ENCODE measurements around the gene R3HDM2.
"Not testable (repeated sequence)": the region's sequence is repeated elsewhere in the genome, so short reads cannot be mapped to it uniquely, and the experiment has no call there.

Gene R3HDM2

DNA sequence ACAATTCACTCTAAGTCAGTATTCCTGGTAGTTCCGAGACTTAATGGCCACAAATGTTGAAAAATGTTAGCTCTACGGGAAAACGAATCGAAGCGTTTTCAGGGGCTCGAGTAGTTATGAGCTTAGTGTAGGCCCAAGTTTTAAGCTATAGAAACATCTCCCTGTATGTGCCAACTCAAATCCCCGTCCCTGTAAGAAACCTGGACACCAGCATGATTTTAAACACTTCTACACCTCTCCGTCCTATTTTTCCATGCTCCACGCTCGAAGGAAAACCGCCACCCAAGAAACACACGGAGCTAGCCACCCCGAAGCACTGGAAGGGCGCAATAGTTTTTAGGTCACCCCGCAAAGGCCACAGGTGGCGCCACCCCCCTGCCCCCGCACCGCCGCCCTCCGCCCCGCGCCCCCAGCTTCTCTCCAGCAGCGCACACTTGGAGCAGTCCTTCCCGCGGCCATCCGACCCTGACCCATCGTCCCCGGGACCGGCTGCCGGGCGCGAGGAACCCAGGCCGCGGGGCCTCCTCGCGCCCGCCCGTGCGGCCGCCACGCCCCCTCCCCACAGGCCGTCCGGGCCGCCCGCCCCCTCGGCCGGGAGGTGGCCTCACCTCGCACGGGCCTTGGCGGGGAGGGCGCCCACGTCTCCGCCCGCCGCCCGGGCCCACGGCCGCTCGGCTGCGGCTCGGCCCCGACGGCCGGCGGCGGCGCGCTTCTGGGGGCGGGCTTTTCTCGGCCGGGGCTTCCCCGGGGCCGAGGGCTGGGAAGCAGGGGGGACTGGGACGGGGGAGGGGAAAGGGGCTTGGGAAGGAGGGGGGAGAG lies 522 bp downstream of the R3HDM2 start:
- WGBS, 2 donors (ENCODE audit: extremely low coverage in 2 of 2, insufficient read length in 2 of 2, insufficient replicate concordance in 1 of 2): no CpG with 5 or more reads among the region's 74 CpGs
- H3K9me3 ChIP-seq (replicated peaks in 1 of 2; ENCODE audit: control insufficient read depth in 2 of 2, insufficient read depth in 1 of 2, low read depth in 1 of 2, low read length in 2 of 2): no peaks in the 10 kb centered on the region
- H4K8ac ChIP-seq (ENCODE audit: low read depth, low read length): no peak overlapping the region
- H3K4ac ChIP-seq (ENCODE audit: low read length): no peak overlapping the region
- H3K4me2 ChIP-seq (ENCODE audit: insufficient read depth, low read length, poor library complexity, severe bottlenecking): peak overlapping the region; percentile 66
- peaks cover 0 to 5% of the 10 kb centered on the region in 2 donors for H3K36me3 ChIP-seq (replicated peaks in 1 of 2; ENCODE audit: control insufficient read depth in 2 of 2, insufficient read depth in 2 of 2, low read length in 2 of 2)
- no peaks in the 10 kb centered on the region for H3K27me3 ChIP-seq (ENCODE audit: control insufficient read depth in 3 of 3, insufficient read depth in 3 of 3, low read depth in 1 of 3, low read length in 3 of 3)
- H3K4me3 ChIP-seq (ENCODE audit: low read length in 2 of 2): peak overlapping the region; percentile 57 to 77
- H3K9ac ChIP-seq (ENCODE audit: low read depth, low read length, poor library complexity): peak overlapping the region; percentile 60
- no peak overlapping the region for H2AK5ac ChIP-seq (ENCODE audit: low read depth, low read length)
- no peak overlapping the region for H4K91ac ChIP-seq (ENCODE audit: low read depth, low read length, poor library complexity)
- DNase-seq (ENCODE audit: low spot score): peak; percentile 31
- no peak overlapping the region for H2BK120ac ChIP-seq (ENCODE audit: low read depth, low read length)
- H3K14ac ChIP-seq (ENCODE audit: low read length): no peak overlapping the region
- H2AFZ ChIP-seq (ENCODE audit: low read length): peak overlapping the region; percentile 80
- H3K4me1 ChIP-seq (ENCODE audit: control insufficient read depth in 2 of 2, insufficient read depth in 1 of 2, low read depth in 1 of 2, low read length in 2 of 2): peaks cover 0 to 3% of the 10 kb centered on the region in 2 donors
- H2BK12ac ChIP-seq (ENCODE audit: low read length): no peak overlapping the region
- no peaks in the 10 kb centered on the region for H3K79me1 ChIP-seq (ENCODE audit: low read depth, low read length)
- H3K27ac ChIP-seq (replicated peaks; ENCODE audit: low read length): peak overlapping the region; percentile 72
- peak overlapping the region; percentile 71 for H3K18ac ChIP-seq (ENCODE audit: low read length)
- no peak overlapping the region for H2BK15ac ChIP-seq (ENCODE audit: low read length)
- H2BK5ac ChIP-seq (ENCODE audit: low read length): no peak overlapping the region
- no peak overlapping the region for H3K23ac ChIP-seq (ENCODE audit: low read depth, low read length, poor library complexity)

DNA sequence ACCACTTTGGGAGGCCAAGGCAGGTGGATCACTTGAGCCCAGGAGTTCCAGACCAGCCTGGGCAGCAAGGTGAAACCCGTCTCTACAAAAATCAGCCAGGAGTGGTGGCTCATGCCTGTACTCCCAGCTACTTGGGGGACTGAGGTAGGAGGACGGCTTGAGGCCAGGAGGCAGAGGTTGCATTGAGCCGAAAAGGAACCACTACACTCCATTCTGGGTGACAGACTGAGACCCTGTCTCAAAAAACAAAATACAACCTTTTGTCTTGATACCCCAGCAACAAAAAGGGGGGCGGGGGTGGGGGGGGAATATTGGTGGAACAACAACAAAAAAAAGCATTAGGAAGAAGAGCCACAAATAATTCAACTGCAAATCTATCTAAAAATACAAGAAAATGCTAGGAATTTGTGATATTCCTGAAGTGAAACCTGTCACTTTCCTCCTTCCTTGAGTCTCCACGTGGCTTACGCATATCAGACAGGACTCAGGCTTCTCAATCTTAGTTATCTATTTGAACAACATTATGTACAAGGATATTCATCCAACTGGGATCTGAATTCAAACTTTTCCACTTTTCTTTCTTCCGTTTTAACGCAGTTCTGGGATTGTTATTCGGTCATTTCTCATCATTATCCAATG lies 1.3 kb downstream of the R3HDM2 start:
- Histone ChIP-seq H2BK5ac (ENCODE audit: low read length) (no peak overlapping the region), H3K27me3 (ENCODE audit: control insufficient read depth in 3 of 3, insufficient read depth in 3 of 3, low read depth in 1 of 3, low read length in 3 of 3) (no peaks in the 10 kb centered on the region), H2AFZ (ENCODE audit: low read length) (peak overlapping the region; percentile 80), H3K9ac (ENCODE audit: low read depth, low read length, poor library complexity) (peak overlapping the region; percentile 70), H3K27ac (replicated peaks; ENCODE audit: low read length) (no peak overlapping the region), H2AK5ac (ENCODE audit: low read depth, low read length) (peak overlapping the region; percentile 37), H2BK120ac (ENCODE audit: low read depth, low read length) (no peak overlapping the region), H3K23ac (ENCODE audit: low read depth, low read length, poor library complexity) (no peak overlapping the region), H3K36me3 (replicated peaks in 1 of 2; ENCODE audit: control insufficient read depth in 2 of 2, insufficient read depth in 2 of 2, low read length in 2 of 2) (peaks cover 0 to 9% of the 10 kb centered on the region in 2 donors), H4K91ac (ENCODE audit: low read depth, low read length, poor library complexity) (no peak overlapping the region), H3K9me3 (replicated peaks in 1 of 2; ENCODE audit: control insufficient read depth in 2 of 2, insufficient read depth in 1 of 2, low read depth in 1 of 2, low read length in 2 of 2) (no peaks in the 10 kb centered on the region), H2BK15ac (ENCODE audit: low read length) (no peak overlapping the region), H3K79me1 (ENCODE audit: low read depth, low read length) (no peaks in the 10 kb centered on the region), H3K4me2 (ENCODE audit: insufficient read depth, low read length, poor library complexity, severe bottlenecking) (peak overlapping the region; percentile 66), H2BK12ac (ENCODE audit: low read length) (no peak overlapping the region), H3K4me1 (ENCODE audit: control insufficient read depth in 2 of 2, insufficient read depth in 1 of 2, low read depth in 1 of 2, low read length in 2 of 2) (peaks cover 0 to 3% of the 10 kb centered on the region in 2 donors), H3K4me3 (ENCODE audit: low read length in 2 of 2) (peak overlapping the region; percentile 57 to 77), H3K14ac (ENCODE audit: low read length) (no peak overlapping the region), H3K18ac (ENCODE audit: low read length) (peak overlapping the region; percentile 13), H4K8ac (ENCODE audit: low read depth, low read length) (no peak overlapping the region), H3K4ac (ENCODE audit: low read length) (peak overlapping the region; percentile 53)
- DNase-seq (ENCODE audit: low spot score): no peak
- no CpG with 5 or more reads among the region's 9 CpGs for WGBS, 2 donors (ENCODE audit: extremely low coverage in 2 of 2, insufficient read length in 2 of 2, insufficient replicate concordance in 1 of 2)

DNA sequence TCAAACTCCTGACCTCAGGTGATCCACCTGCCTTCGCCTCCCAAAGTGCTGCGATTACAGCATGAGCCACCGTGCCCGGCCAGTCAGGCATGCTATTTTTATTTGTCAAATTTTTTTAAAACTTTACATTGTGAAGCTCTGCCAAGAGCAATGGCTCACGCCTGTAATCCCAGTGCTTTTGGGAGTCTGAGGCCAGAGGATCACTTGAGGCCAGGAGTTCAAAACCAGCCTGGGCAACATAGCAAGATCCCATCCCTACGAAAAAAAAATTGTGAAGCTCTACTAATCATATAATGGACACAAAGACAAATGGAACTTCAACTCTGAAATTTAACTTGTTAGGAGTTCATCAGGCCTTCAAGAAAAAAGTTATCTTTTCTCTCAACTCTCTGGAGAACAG lies 1.9 kb downstream of the R3HDM2 start:
- no peak overlapping the region for H3K4me2 ChIP-seq (ENCODE audit: insufficient read depth, low read length, poor library complexity, severe bottlenecking)
- H4K8ac ChIP-seq (ENCODE audit: low read depth, low read length): no peak overlapping the region
- H3K36me3 ChIP-seq (replicated peaks in 1 of 2; ENCODE audit: control insufficient read depth in 2 of 2, insufficient read depth in 2 of 2, low read length in 2 of 2): peaks cover 0 to 15% of the 10 kb centered on the region in 2 donors
- H3K14ac ChIP-seq (ENCODE audit: low read length): no peak overlapping the region
- no CpG with 5 or more reads among the region's 6 CpGs for WGBS, 2 donors (ENCODE audit: extremely low coverage in 2 of 2, insufficient read length in 2 of 2, insufficient replicate concordance in 1 of 2)
- no peak overlapping the region for H2BK5ac ChIP-seq (ENCODE audit: low read length)
- no peaks in the 10 kb centered on the region for H3K79me1 ChIP-seq (ENCODE audit: low read depth, low read length)
- no peak overlapping the region for H2AK5ac ChIP-seq (ENCODE audit: low read depth, low read length)
- no peak overlapping the region for H3K23ac ChIP-seq (ENCODE audit: low read depth, low read length, poor library complexity)
- H3K18ac ChIP-seq (ENCODE audit: low read length): no peak overlapping the region
- DNase-seq (ENCODE audit: low spot score): no peak
- H3K4ac ChIP-seq (ENCODE audit: low read length): no peak overlapping the region
- H2BK120ac ChIP-seq (ENCODE audit: low read depth, low read length): no peak overlapping the region
- no peaks in the 10 kb centered on the region for H3K27me3 ChIP-seq (ENCODE audit: control insufficient read depth in 3 of 3, insufficient read depth in 3 of 3, low read depth in 1 of 3, low read length in 3 of 3)
- no peak overlapping the region for H3K9ac ChIP-seq (ENCODE audit: low read depth, low read length, poor library complexity)
- no peaks in the 10 kb centered on the region for H3K9me3 ChIP-seq (replicated peaks in 1 of 2; ENCODE audit: control insufficient read depth in 2 of 2, insufficient read depth in 1 of 2, low read depth in 1 of 2, low read length in 2 of 2)
- peaks cover 0 to 3% of the 10 kb centered on the region in 2 donors for H3K4me1 ChIP-seq (ENCODE audit: control insufficient read depth in 2 of 2, insufficient read depth in 1 of 2, low read depth in 1 of 2, low read length in 2 of 2)
- H4K91ac ChIP-seq (ENCODE audit: low read depth, low read length, poor library complexity): no peak overlapping the region
- peak overlapping the region in 1 of 2 donors; percentile 57 for H3K4me3 ChIP-seq (ENCODE audit: low read length in 2 of 2)
- no peak overlapping the region for H3K27ac ChIP-seq (replicated peaks; ENCODE audit: low read length)
- no peak overlapping the region for H2BK12ac ChIP-seq (ENCODE audit: low read length)
- no peak overlapping the region for H2AFZ ChIP-seq (ENCODE audit: low read length)
- H2BK15ac ChIP-seq (ENCODE audit: low read length): no peak overlapping the region

DNA sequence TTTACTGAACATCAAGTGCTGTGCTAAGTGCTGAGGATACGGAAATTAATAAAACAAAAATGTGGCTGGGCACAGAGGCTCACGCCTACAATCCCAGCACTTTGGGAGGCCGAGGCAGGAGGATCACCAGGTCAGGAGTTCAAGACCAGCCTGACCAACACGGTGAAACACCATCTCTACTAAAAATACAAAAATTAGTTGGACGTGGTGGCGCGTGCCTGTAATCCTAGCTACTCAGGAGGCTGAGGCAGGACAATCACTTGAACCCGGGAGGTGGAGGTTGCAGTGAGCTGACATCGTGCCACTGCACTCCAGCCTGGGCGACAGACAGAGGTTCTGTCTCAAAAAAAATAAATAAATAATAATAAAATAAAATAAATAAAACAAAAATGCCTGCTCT lies 3.9 kb downstream of the R3HDM2 start:
- H2AFZ ChIP-seq (ENCODE audit: low read length); H3K79me1 ChIP-seq (ENCODE audit: low read depth, low read length); H3K9ac ChIP-seq (ENCODE audit: low read depth, low read length, poor library complexity); H3K27me3 ChIP-seq (ENCODE audit: control insufficient read depth in 3 of 3, insufficient read depth in 3 of 3, low read depth in 1 of 3, low read length in 3 of 3); DNase-seq (ENCODE audit: low spot score); H2AK5ac ChIP-seq (ENCODE audit: low read depth, low read length); H3K4me2 ChIP-seq (ENCODE audit: insufficient read depth, low read length, poor library complexity, severe bottlenecking); H2BK5ac ChIP-seq (ENCODE audit: low read length); H3K4ac ChIP-seq (ENCODE audit: low read length); H4K8ac ChIP-seq (ENCODE audit: low read depth, low read length); H2BK15ac ChIP-seq (ENCODE audit: low read length); H3K14ac ChIP-seq (ENCODE audit: low read length); H3K9me3 ChIP-seq (replicated peaks in 1 of 2; ENCODE audit: control insufficient read depth in 2 of 2, insufficient read depth in 1 of 2, low read depth in 1 of 2, low read length in 2 of 2); H3K23ac ChIP-seq (ENCODE audit: low read depth, low read length, poor library complexity); H2BK12ac ChIP-seq (ENCODE audit: low read length); H3K27ac ChIP-seq (replicated peaks; ENCODE audit: low read length); H2BK120ac ChIP-seq (ENCODE audit: low read depth, low read length); H3K4me1 ChIP-seq (ENCODE audit: control insufficient read depth in 2 of 2, insufficient read depth in 1 of 2, low read depth in 1 of 2, low read length in 2 of 2); H3K18ac ChIP-seq (ENCODE audit: low read length); H4K91ac ChIP-seq (ENCODE audit: low read depth, low read length, poor library complexity); H3K4me3 ChIP-seq (ENCODE audit: low read length in 2 of 2): not testable (repeated sequence)
- WGBS, 2 donors (ENCODE audit: extremely low coverage in 2 of 2, insufficient read length in 2 of 2, insufficient replicate concordance in 1 of 2): no CpG with 5 or more reads among the region's 10 CpGs
- H3K36me3 ChIP-seq (replicated peaks in 1 of 2; ENCODE audit: control insufficient read depth in 2 of 2, insufficient read depth in 2 of 2, low read length in 2 of 2): peaks cover 0 to 31% of the 10 kb centered on the region in 2 donors
